HG02870 (cell line): ENCODE measurements around the gene LTC4S.
A peak's percentile ranks its signal among the peaks of the same experiment; 100 is the strongest.

Experiments
- ATAC-seq: cut with Tn5 transposase; IDR thresholded peaks from one replicate; pipeline ENCODE4 v1.9.1; 2021; ENCODE audit warnings: mild to moderate bottlenecking, moderate library complexity; ENCODE audit not compliant: unreplicated experiment

LTC4S gene

GRCh38 chr5:179806250-179807048 lies 12.7 kb downstream of the LTC4S start, which contains the start of gene MGAT4B:
TSS of gene MGAT4B (minus strand) at chr5:179806866. CDS start at chr5:179806583, 283 bp downstream.
- peak; percentile 55 for ATAC-seq

GRCh38 chr5:179812135-179812825 lies 18.5 kb downstream of the LTC4S start:
- ATAC-seq: no peak

GRCh38 chr5:179812997-179813607 lies 19.3 kb downstream of the LTC4S start:
- ATAC-seq: no peak

GRCh38 chr5:179814090-179814489 lies 20.3 kb downstream of the LTC4S start:
- no peak for ATAC-seq

GRCh38 chr5:179815491-179816249 lies 21.9 kb downstream of the LTC4S start:
- no peak for ATAC-seq

- no peak for ATAC-seq
Measured at GRCh38 chr5:179816401-179816795, 22.6 kb downstream of the LTC4S start.

GRCh38 chr5:179816796-179817469 lies 23.1 kb downstream of the LTC4S start:
- ATAC-seq: no peak

- no peak for ATAC-seq
Measured at GRCh38 chr5:179817470-179817840, 23.7 kb downstream of the LTC4S start.

GRCh38 chr5:179817890-179818745 lies 24.3 kb downstream of the LTC4S start:
- ATAC-seq: no peak

- ATAC-seq: peak; percentile 58
Measured at GRCh38 chr5:179818746-179819295, 25.0 kb downstream of the LTC4S start.

GRCh38 chr5:179819296-179820126 lies 25.7 kb downstream of the LTC4S start:
- ATAC-seq: no peak

GRCh38 chr5:179820127-179820482 lies 26.3 kb downstream of the LTC4S start:
- ATAC-seq: no peak

- peak; percentile 26 for ATAC-seq
Measured at GRCh38 chr5:179820483-179821297, 26.9 kb downstream of the LTC4S start, which contains the start of gene SQSTM1. TSS of gene SQSTM1 (plus strand) at chr5:179820905. CDS start at chr5:179820937, 32 bp downstream.

- peak; percentile 42 for ATAC-seq
Measured at GRCh38 chr5:179821298-179822058, 27.7 kb downstream of the LTC4S start.

- ATAC-seq: no peak
Measured at GRCh38 chr5:179822059-179822432, 28.3 kb downstream of the LTC4S start.

- ATAC-seq: no peak
Measured at GRCh38 chr5:179822444-179822990, 28.7 kb downstream of the LTC4S start.
